ENCODE results near the gene ATN1. TPM values are rescaled to one million over a fixed set of nuclear protein-coding genes. Genes with fewer than 3 reads are reported as not detected.

Gene ATN1
- polyA plus RNA-seq, 3 donors = 0.40 to 10.6 TPM; not detected in 1

DNA sequence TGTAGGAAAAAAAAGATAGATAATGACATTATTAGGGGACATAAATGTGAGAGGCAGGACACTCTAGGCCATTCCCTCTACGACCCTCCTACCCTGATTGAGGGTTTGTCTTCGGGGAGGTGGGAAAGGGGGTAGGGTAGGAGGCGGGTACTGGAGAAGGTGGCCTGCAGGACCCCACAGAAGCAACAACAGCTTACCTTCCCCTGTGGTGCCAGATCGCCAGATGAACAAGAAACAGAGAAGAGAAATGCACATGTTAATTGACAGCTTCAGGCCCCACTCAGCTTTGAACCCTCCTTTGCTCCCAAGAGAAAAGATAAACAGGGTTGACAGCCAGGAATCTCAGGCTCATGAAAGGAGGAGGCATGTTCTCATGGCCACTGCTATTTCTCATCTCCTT is 38.0 kb downstream of the ATN1 start:
- peaks cover 40 to 57% of the 10 kb centered on the region in 2 donors for H3K36me3 Mint-ChIP-seq
- no peak overlapping the region for H3K4me3 Mint-ChIP-seq
- peaks cover 51 to 62% of the 10 kb centered on the region in 2 donors for H3K4me1 ChIP-seq (ENCODE audit: control insufficient read depth in 1 of 2, insufficient read depth in 2 of 2, low read length in 2 of 2)
- no peak overlapping the region for H3K4me3 ChIP-seq (replicated peaks in 1 of 3; ENCODE audit: low read depth in 2 of 3, low read length in 3 of 3)
- H3K27ac Mint-ChIP-seq = peak overlapping the region in 5 of 7 donors; percentile 50 to 82 (median 82)
- H3K27ac ChIP-seq (ENCODE audit: low read depth in 1 of 2, low read length in 2 of 2) = no peak overlapping the region
- no CpG with 5 or more reads among the region's 4 CpGs for WGBS (ENCODE audit: insufficient coverage)
- H3K9me3 Mint-ChIP-seq = peaks cover 0 to 2% (median 0%) of the 10 kb centered on the region in 7 donors
- H4K20me1 ChIP-seq (ENCODE audit: insufficient read depth, low read length) = peaks cover 23% of the 10 kb centered on the region
- H3K36me3 ChIP-seq (replicated peaks in 1 of 2; ENCODE audit: control insufficient read depth in 1 of 2, insufficient read depth in 2 of 2, low read length in 2 of 2) = peaks cover 43 to 45% of the 10 kb centered on the region in 2 donors
- no peaks in the 10 kb centered on the region for H3K27me3 ChIP-seq (ENCODE audit: control insufficient read depth in 2 of 2, insufficient read depth in 2 of 2, low read length in 2 of 2)
- peaks cover 27% of the 10 kb centered on the region for H3K79me2 ChIP-seq (ENCODE audit: insufficient read depth, low read length)
- H3K9ac ChIP-seq (ENCODE audit: insufficient read depth, low read length, poor library complexity, severe bottlenecking) = no peak overlapping the region
- intact Hi-C loops (cut with micrococcal nuclease) = loop anchor here in 1 of 2 donors (2.0 kb wide), 1 partner anchor 97 kb away; no protein-coding TSS in a partner anchor
- DNase-seq = no peak
- H3K9me3 ChIP-seq (replicated peaks in 1 of 2; ENCODE audit: control insufficient read depth in 1 of 2, insufficient read depth in 1 of 2, low read length in 2 of 2) = no peaks in the 10 kb centered on the region
- H3K4me1 Mint-ChIP-seq = peaks cover 59% of the 10 kb centered on the region
- TF ChIP-seq, protein P1, sequence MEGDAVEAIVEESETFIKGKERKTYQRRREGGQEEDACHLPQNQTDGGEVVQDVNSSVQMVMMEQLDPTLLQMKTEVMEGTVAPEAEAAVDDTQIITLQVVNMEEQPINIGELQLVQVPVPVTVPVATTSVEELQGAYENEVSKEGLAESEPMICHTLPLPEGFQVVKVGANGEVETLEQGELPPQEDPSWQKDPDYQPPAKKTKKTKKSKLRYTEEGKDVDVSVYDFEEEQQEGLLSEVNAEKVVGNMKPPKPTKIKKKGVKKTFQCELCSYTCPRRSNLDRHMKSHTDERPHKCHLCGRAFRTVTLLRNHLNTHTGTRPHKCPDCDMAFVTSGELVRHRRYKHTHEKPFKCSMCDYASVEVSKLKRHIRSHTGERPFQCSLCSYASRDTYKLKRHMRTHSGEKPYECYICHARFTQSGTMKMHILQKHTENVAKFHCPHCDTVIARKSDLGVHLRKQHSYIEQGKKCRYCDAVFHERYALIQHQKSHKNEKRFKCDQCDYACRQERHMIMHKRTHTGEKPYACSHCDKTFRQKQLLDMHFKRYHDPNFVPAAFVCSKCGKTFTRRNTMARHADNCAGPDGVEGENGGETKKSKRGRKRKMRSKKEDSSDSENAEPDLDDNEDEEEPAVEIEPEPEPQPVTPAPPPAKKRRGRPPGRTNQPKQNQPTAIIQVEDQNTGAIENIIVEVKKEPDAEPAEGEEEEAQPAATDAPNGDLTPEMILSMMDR (IDR thresholded peaks at IDR 0.05) = no peak
- no peak overlapping the region for H2AFZ ChIP-seq (ENCODE audit: insufficient read depth, low read depth, low read length, poor library complexity, severe bottlenecking)
- peaks cover 0 to 5% (median 0%) of the 10 kb centered on the region in 3 donors for H3K27me3 Mint-ChIP-seq (ENCODE audit: low read depth in 3 of 3)
- H3K4me2 ChIP-seq (replicated peaks; ENCODE audit: extremely low read depth, low read length, poor library complexity, severe bottlenecking) = no peak overlapping the region

DNA sequence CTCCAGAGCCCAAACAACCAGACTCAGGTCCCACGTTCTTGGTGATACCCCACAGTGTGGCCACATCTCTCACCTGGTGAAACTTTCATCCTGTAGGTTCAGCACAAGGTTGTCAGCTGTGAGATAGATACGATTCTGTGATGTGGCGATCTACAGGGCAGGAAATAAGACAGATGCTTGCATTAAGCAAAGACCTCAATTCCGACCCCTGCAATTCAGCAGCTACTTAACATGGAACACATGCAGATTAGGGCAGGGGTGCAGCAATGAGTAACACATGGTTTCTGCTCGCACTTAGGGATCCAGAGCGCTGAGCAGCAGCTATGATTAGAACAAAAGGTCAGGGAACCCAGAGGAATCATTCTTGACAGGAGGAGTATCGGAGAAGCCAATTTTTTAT is 38.6 kb downstream of the ATN1 start:
- peaks cover 0 to 5% (median 3%) of the 10 kb centered on the region in 3 donors for H3K27me3 Mint-ChIP-seq (ENCODE audit: low read depth in 3 of 3)
- no peak overlapping the region for H3K9ac ChIP-seq (ENCODE audit: insufficient read depth, low read length, poor library complexity, severe bottlenecking)
- H3K4me3 Mint-ChIP-seq = no peak overlapping the region
- peaks cover 36 to 41% of the 10 kb centered on the region in 2 donors for H3K36me3 ChIP-seq (replicated peaks in 1 of 2; ENCODE audit: control insufficient read depth in 1 of 2, insufficient read depth in 2 of 2, low read length in 2 of 2)
- H3K79me2 ChIP-seq (ENCODE audit: insufficient read depth, low read length) = peaks cover 34% of the 10 kb centered on the region
- H3K4me2 ChIP-seq (replicated peaks; ENCODE audit: extremely low read depth, low read length, poor library complexity, severe bottlenecking) = no peak overlapping the region
- TF ChIP-seq, protein P1 (IDR thresholded peaks at IDR 0.05) = no peak
- H3K4me3 ChIP-seq (replicated peaks in 1 of 3; ENCODE audit: low read depth in 2 of 3, low read length in 3 of 3) = no peak overlapping the region
- H2AFZ ChIP-seq (ENCODE audit: insufficient read depth, low read depth, low read length, poor library complexity, severe bottlenecking) = no peak overlapping the region
- no peak overlapping the region for H3K27ac Mint-ChIP-seq
- H3K27ac ChIP-seq (ENCODE audit: low read depth in 1 of 2, low read length in 2 of 2) = no peak overlapping the region
- H3K9me3 Mint-ChIP-seq = peaks cover 0 to 2% (median 0%) of the 10 kb centered on the region in 7 donors
- H3K4me1 Mint-ChIP-seq = peaks cover 55% of the 10 kb centered on the region
- H3K9me3 ChIP-seq (replicated peaks in 1 of 2; ENCODE audit: control insufficient read depth in 1 of 2, insufficient read depth in 1 of 2, low read length in 2 of 2) = no peaks in the 10 kb centered on the region
- 100% methylated on average over 2 of the region's 7 CpGs for WGBS (ENCODE audit: insufficient coverage)
- DNase-seq = no peak
- peaks cover 17% of the 10 kb centered on the region for H4K20me1 ChIP-seq (ENCODE audit: insufficient read depth, low read length)
- peaks cover 47 to 60% of the 10 kb centered on the region in 2 donors for H3K4me1 ChIP-seq (ENCODE audit: control insufficient read depth in 1 of 2, insufficient read depth in 2 of 2, low read length in 2 of 2)
- H3K27me3 ChIP-seq (ENCODE audit: control insufficient read depth in 2 of 2, insufficient read depth in 2 of 2, low read length in 2 of 2) = no peaks in the 10 kb centered on the region
- intact Hi-C loops (cut with micrococcal nuclease) = no loop called here
- H3K36me3 Mint-ChIP-seq = peaks cover 37 to 51% of the 10 kb centered on the region in 2 donors
